Stimulated activated CD8-positive, alpha-beta memory T cell treated with anti-CD3 and anti-CD28 coated beads, Interleukin-7, amount 100 ng/mL, for 48 hours (primary cell): ENCODE data around the gene ABCG4.
A peak's percentile ranks its signal among the peaks of the same experiment; 100 is the strongest.
"Not testable (repeated sequence)": the region's sequence is repeated elsewhere in the genome, so short reads cannot be mapped to it uniquely, and the experiment has no call there.

Experiments used
- DNase-seq, 2 donors: peaks; one replicate each; pipeline ENCODE4 v3.0.0-alpha.2; 2020; ENCODE audit warnings: low read depth in 1 of 2; ENCODE audit errors: extremely low read depth in 1 of 2

The ABCG4 gene

DNA sequence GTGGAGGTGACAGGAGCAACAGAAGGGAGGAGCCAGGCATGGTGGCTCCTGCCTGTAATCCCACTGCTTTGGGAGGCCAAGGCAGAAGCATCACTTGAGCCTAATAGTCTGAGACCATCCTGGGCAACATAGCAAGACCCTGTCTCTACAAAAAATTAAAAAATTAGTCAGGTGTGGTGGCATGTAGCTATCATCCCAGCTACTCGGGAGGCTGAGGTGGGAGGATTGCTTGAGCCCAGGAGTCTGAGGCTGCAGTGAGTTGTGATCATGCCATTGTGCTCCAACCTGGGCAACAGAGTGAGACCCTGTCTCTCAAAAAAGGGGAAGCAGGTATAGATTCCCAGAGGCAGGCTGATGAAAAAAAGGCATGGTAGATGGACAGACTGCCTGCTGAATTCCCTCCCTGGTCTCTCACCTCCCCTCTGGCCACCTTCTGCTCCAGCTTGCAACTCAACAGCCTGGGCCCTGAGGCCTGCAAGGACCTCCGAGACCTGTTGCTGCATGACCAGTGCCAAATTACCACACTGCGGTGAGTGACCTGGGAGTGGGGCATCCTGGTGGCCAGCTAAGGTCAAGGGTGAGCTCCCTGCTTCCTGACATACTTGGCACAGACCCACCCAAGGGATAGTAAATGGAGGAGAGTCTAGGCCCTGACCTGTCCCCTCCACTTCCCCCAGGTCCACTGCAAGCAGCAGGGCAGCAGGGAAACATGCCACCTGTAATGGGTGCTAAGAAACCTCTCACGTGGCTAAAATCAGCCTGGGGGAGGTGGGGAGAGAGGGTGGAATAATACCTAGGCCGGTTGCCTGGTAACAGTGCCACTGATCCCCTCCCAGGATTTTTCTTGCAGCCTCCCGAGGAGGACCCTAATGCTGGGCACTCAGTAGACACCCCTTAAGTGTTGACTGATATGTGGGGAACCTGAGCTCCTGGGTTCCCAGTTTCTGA is 32.2 kb downstream of the ABCG4 start:
- no peak for DNase-seq

DNA sequence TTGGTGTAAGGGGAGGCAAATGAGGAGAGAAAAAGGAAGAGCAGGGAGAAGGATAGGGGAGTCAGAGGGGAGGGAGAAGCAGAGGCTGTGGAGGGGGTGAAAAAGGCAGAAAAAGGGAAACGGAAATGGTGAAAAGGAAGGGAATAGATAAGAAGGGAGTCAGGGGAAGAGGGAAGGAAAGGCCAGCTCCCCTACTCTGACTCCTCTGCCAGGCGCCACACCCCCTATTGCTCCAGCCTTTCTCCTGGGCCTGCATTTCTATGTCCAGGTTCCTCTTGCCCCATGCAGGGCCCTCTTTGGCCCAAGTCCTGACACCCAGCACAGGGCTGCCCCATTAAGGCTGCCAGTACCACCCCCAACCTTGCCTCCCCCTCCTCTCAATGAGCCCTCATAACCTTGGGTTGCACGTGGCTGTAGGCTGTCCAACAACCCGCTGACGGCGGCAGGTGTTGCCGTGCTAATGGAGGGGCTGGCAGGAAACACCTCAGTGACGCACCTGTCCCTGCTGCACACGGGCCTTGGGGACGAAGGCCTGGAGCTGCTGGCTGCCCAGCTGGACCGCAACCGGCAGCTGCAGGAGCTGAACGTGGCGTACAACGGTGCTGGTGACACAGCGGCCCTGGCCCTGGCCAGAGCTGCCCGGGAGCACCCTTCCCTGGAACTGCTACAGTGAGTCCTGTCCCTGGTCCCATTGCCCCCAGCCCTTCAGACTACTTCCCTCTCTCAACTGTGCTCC is 33.0 kb downstream of the ABCG4 start:
- DNase-seq: no peak

DNA sequence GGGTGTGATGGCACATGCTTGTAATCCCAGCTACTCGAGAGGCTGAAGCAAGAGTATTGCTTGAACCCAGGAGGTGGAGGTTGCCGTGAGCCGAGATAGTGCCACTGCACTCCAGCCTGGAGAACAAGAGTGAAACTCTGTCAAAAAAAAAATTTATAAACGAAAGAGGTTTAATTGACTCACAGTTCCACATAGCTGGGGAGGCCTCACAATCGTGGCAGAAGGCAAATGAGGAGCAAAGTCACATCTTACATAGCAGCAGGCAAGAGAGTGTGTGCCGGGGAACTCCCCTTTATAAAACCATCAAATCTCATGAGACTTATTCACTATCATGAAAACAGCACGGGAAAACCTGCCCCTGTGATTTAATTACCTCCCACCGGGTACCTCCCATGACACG is 35.5 kb downstream of the ABCG4 start:
- DNase-seq: not testable (repeated sequence)

DNA sequence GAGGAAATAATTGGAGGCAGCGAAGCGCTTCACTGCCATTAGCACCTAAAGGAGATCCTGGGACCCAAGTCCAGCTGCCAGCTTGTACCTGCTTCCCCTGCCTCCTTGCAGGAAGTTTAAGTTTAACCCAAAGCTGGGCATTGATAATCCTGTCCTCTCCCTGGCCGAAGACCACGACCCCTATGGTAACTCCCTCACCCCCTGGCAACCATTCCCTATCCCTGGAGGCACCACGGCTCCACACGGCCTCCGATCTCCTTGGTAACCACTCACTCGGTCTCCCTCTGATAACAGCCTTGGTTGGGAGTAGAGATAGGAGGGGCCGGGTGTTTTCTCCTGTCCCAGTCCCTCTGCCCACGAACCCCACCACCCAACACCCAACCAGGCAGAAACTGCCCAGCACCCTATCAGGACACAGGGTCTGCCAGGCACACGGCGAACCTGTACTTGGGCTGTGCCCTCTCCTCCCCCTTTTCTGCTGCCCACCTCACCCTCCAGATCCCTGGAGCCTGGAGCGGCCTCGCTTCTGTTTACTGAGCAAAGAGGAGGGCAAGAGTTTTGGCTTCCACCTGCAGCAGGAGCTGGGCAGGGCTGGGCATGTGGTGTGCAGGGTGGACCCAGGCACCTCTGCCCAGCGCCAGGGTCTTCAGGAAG is 37.3 kb downstream of the ABCG4 start:
- DNase-seq: no peak

DNA sequence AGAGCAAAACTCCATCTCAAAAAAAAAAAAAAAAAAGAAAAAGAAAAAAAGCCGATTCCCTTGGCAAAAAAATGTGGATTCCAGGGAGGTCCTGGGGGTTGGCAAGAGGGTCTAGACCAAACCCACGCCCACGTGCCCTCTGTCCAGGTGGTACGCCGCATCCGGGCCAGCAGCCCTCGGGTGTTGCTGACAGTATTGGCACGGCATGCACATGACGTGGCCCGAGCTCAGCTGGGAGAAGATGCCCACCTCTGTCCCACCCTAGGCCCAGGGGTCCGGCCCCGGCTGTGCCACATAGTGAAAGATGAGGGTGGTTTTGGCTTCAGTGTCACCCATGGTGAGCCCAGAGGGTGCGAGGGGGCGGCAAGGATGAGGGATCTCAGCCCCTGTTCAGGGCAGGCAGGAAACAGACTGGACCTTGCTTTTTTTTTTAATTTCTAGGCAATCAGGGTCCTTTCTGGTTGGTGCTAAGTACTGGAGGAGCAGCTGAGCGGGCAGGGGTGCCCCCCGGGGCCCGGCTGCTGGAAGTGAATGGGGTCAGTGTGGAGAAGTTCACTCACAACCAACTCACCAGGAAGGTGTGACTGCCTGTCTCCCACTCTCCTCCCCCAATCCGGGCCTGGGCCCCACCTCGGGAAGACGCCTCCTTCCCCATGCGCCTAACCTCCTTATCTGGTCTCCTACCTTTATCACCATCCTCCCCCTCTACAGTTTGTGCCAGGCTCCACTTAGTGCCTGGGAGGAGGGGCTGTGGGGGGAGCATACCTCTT is 38.5 kb downstream of the ABCG4 start:
- DNase-seq: no peak

DNA sequence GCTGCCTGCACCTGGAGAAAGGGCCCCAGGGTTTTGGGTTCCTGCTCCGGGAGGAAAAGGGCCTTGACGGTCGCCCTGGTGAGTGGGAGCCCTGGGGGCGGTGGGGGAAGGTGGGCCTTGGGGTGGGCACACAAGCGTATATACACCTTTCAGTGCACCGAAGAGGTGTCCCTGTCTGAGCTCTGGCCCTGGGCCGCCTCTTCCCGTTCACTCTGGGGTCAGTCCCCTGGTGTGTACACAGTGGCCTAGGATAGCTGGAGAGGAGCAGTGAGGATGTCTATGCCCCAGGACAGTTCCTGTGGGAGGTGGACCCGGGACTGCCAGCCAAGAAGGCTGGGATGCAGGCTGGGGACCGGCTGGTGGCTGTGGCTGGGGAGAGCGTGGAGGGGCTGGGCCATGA is 39.2 kb downstream of the ABCG4 start:
- DNase-seq: no peak

DNA sequence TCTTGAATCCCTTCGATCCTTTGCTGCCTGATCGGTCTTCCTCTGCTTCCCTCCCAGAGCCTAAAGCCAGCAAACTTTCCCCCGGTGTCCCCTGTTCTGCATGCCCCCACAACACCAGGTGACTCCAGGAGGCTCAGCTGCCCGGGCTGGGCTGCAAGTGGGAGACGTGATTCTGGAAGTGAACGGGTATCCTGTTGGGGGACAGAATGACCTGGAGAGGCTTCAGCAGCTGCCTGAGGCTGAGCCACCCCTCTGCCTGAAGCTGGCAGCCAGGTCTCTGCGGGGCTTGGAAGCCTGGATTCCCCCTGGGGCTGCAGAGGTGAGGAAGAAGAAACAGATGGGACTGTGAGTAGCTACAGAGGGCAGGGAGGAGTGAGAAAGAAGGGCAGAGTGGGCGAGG is 40.0 kb downstream of the ABCG4 start:
- DNase-seq: no peak

DNA sequence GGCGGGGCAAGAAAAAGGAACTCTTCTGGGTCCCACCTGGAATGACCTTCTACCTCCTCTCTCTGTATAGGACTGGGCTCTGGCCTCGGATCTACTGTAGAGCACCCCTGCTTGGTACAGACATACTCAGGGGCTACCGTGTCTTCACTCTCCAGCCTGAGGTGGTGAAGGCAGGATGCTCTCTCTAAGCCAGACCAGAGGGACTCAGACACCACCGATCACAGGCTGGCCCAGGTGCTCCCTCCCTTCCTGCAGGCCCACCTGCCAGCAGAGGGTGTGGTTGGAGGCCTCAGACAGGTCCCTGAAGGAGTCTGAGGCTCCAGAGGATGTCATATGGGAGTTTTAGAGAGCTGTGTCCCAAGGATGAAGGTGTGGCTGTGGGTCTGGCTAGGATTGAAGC is 40.5 kb downstream of the ABCG4 start:
- no peak for DNase-seq

DNA sequence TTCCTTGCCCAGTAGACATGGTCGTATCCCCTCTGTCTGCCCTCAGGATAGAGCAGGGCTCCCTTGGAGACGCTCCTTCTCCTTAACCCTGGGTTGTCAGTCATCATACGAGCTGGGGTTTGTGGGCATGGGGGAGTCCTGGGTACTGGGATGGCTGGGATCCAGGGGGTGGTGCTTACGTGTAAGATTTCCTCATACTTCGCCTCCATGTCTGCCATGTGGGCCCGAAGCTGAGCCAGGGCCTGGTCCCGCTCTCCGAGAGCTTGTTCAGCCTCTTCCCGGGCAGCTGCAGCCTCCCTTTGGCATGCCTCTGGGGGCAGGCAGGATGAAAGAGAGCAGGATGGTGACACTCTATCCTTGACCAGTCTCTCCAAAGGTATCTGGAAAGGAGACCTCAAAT is 41.7 kb downstream of the ABCG4 start:
- DNase-seq: no peak

DNA sequence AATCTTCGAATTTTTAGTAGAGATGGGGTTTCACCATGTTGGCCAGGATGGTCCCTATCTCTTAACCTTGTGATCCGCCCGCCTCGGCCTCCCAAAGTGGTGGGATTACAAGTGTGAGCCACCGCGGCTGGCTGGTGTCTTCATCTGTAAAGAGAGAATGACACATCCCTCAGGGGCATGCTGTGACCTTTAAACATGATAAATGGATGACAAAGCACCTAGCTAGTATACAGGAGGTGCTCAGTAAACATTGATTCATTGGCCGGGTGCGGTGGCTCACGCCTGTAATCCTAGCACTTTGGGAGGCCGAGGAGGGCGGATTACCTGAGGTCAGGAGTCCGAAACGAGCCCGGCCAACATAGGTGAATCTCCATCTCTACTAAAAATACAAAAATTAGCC is 42.4 kb downstream of the ABCG4 start:
- DNase-seq: not testable (repeated sequence)

DNA sequence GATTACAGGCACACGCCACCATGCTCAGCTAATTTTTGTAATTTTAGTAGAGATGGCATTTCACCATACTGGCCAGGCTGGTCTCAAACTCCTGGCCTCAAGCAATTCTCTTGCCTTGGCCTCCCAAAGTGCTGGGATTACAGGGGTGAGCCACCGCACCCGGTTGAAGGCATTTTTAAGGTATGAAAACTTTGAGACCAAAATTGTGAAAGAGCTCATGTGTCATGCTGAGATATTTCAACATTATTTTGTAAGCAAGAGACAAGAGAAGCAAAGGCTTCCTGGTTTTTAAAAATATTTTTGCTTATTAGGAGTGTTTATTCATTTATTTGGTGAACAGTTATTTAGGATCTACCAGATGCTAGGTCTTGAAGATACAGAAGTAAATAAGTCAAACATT is 43.3 kb downstream of the ABCG4 start:
- no peak for DNase-seq

DNA sequence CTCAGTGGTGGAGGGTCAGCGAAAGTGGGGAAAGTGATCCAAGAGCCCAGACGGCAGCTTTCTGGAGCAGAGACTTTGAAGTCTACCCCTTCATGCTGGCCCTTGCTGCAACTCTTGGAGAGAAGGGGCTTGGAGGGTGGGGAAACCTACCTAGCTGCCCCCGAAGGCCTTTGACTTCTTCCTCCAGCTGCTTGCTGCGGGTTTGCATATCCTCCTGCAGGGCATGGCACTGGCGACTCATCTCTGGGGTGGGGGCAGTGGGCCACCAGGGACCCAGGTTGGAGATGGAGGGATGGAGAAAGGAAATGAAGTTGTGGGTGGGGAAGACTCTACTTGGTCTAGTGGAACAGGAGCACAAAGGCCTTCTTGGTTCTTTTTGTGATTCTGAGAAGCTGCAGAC is 44.1 kb downstream of the ABCG4 start:
- DNase-seq: no peak

DNA sequence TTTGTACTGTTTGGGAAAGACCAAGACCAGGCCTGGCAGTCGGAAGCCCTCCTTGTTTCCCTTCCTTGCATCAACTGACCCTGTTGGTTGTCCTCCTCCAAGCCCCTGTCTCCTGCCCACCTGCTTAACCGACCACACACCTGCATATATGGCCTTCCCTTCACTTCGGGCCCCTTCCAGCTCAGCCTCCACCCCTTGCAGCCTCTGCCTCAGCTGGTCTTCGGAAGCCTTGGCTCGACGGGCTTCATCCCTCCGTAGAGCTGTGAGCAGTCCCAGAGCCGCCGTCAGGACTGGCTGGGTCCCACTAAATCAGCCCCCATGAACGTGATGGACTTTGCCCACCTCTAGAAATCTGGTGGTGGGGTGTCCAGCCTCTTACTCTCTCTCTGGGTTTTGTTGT is 44.8 kb downstream of the ABCG4 start:
- DNase-seq: no peak

DNA sequence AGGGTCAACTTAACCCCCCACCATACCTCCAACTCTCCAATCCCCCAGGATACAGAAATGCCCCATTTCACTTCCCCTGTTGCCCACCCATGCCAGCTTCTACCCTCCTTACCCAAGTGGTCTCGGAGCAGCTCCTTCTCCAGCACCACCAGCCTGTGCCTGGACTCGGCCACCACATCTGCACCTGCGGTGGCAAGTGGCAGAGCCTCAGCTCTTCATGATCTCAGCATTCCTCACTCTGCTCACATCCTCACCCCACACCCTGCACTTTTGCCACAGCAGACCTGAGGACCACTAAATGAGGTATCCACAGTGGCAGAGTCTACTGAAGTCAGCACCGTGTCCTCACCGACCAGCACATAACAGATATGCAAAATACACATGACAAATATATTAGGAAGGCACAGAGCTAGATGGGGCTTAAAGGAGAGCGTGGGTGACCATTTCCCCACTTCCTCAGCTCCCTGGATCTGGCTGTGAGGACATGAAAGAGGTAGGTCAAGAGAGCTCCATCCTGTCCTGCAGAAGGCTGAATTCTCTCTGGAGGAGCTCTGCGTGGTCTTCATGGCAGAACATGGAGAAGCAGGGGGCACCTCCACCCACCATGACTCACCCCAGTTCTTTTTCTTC is 46.1 kb downstream of the ABCG4 start:
- no peak for DNase-seq

DNA sequence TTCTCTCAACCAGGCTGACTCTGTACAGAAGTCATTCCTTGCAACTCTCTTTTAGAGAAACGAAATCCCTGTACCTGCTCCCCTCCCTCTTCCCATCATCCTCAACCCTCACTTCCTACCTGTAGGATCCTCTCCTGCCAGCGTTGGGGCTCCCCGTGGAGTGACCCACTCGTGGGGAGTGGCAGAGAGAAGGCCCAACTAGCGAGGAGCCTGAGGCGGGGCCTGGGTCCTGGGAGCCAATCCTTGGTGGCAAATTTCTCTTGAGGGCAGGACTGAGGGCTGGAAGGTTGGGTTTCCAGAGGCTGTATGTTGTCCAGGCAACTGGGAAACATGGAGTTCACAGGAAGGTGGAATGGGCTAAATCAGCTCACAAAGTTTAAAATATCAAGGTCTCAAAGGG is 46.8 kb downstream of the ABCG4 start:
- DNase-seq: no peak

DNA sequence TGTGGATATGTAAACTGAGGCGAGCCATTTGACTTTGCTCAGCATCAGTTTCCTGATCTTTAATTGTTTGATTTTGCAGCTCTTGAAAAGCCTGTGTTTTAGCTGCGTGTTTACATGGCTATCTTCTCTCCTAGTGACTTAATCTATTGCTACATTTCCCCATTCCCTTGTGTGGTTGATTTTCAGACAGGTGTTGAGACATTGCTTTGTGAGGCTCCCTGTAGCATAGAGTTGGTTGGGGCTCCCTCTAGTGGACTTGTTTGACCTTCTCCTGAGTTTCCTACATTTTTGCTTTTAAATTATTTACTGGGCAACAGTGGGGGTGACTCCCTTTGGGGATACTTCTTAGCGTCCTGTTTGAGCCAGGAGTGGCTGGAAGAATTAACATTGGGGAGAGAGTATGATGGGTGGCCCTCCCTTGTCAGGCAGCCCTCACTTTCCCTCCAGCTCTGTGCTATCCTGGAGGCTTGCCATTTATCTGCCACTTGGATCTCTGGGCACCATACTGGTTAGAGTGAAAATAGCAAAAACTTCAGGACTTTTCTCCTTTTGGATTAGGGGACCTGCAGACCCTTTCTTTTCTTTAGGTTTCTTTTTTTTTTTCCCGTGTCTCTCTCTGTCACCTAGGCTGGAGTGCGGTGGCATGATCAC is 48.1 kb downstream of the ABCG4 start:
- DNase-seq: peak; percentile 15 to 45

DNA sequence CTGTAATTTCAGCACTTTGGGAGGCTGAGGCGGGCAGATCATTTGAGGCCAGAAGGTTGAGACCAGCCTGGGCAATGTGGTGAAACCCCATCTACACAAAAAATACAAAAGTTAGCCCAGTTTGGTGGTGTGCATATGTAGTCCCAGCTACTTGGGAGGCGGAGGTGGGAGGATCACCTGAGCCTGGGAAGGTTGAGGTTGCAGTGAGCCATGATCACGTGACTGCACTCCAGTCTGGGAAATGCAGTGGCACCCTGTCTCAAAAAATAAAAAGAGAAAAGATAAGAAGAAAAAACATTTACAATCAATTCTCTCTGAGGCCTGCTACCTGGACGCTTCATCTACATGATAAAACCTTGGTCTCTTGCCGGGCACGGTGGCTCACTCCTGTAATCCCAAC is 50.1 kb downstream of the ABCG4 start:
- DNase-seq: no peak

DNA sequence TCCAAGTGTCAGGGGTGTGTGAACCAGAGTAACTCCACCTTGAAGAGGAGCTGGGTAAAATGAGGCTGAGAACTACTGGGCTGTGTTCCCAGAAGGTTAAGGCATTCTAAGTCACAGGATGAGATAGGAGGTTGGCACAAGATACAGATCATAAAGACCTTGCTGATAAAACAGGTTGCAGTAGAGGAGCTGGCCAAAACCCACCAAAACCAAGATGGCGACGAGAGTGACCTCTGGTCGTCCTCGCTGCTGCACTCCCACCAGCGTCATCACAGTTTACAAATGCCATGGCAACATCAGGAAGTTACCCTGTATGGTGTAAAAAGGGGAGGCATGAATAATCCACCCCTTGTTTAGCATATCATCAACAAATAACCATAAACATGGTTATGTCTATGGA is 52.4 kb downstream of the ABCG4 start:
- not testable (repeated sequence) for DNase-seq

DNA sequence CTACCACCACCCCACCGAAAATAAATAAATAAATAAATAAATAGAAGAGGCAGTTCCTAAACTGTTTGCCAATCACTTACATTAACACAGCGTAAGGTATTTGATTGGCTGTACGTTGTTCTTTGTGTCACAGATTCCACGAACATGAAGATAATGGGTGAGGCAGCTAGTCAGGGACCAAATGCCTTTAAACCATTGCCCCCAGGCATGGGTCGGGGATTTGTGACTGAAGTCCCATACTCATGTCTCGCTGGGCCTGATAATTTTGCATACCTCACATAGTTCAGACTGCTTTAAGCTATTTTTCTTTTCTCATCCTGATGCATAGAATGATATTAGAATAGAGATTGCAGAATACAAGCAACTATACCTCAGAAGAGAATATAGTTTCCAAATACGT is 53.7 kb downstream of the ABCG4 start:
- DNase-seq: no peak

DNA sequence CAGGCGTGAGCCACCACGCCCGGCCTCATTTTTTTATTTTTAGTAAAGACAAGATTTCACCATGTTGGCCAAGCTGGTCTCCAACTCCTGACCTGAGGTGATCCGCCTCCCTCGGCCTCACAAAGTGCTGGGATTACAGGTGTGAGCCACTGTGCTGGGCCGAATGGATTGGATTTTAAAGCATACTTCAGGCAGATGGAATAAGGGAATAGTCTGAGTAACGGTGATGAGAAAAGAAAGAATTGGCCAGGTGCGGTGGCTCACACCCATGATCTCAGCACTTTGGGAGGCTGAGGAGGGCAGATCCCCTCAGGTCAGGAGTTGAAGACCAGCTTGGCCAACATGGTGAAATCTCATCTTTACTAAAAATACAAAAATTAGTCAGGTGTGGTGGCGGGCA is 55.2 kb downstream of the ABCG4 start:
- DNase-seq: no peak
